GM13977 (cell line): ENCODE results near the gene RPL32.
"Not testable (repeated sequence)": the region's sequence is repeated elsewhere in the genome, so short reads cannot be mapped to it uniquely, and the experiment has no call there.

Experiments used
- DNase-seq: peaks from one replicate; pipeline ENCODE4 v3.0.0; 2012; ENCODE audit warnings: low spot score
- CTCF ChIP-seq: IDR thresholded peaks from 2 replicates; pipeline ENCODE4 v1.5.1; 2012; ENCODE audit warnings: mild to moderate bottlenecking, control low read depth; ENCODE audit not compliant: insufficient read depth; ENCODE audit errors: extremely low read depth, missing control alignments
- in situ Hi-C: fragments of 300-500 bp; cut with MboI; formaldehyde crosslinking; loops from one replicate; pipeline ENCODE4 v1.12.0; 2022; ENCODE audit warnings: low sequenced_read_pairs, low pct_unique_long_range_greater_than_20kb, mixed read lengths, inconsistent platforms; ENCODE audit not compliant: unreplicated experiment

RPL32 gene

GRCh38 chr3:12865271-12865670 is 23.9 kb upstream of the RPL32 start:
- no peak for DNase-seq
- no peak for TF ChIP-seq CTCF
- in situ Hi-C loops, result no loop called here

- no peak for DNase-seq
- in situ Hi-C loops, result no loop called here
- TF ChIP-seq CTCF, result no peak
Measured at GRCh38 chr3:12862387-12862786, 21.0 kb upstream of the RPL32 start.

DNA sequence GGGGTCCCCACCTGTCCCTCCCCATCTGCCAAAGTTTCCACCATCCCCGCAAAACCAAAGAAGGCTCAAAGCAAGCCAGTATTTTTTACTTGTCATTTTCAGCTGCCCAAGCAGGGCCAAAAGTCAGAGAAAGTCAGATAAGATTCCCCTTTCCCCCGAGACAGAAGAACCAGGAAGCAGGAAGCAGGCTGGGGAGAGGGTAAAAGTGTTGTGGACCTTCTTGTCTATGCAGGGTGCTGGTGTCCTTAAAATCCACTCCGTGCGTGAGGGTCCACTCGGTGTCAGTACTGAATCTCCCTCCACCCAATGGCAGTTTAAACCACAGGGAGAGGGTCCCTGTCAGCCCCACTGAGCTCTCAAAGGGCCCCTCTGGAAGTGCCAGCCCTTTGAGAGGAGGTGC is 20.2 kb upstream of the RPL32 start:
- in situ Hi-C loops, result no loop called here
- DNase-seq, result no peak
- no peak for TF ChIP-seq CTCF

- no peak for TF ChIP-seq CTCF
- in situ Hi-C loops, result no loop called here
- no peak for DNase-seq
Measured at GRCh38 chr3:12859840-12860239, 18.5 kb upstream of the RPL32 start.

GRCh38 chr3:12856626-12857025 is 15.3 kb upstream of the RPL32 start:
- no peak for TF ChIP-seq CTCF
- DNase-seq, result no peak
- in situ Hi-C loops, result no loop called here

GRCh38 chr3:12854565-12854964 is 13.2 kb upstream of the RPL32 start:
- no peak for DNase-seq
- in situ Hi-C loops, result no loop called here
- no peak for TF ChIP-seq CTCF

- DNase-seq, in situ Hi-C loops: not testable (repeated sequence)
Measured at GRCh38 chr3:12853847-12854246, 12.5 kb upstream of the RPL32 start.
